Neural cell (in vitro differentiated cells): ENCODE data around the gene FHOD3.

Experiments
- CTCF ChIP-seq: fragments of 450-650 bp; IDR thresholded peaks from 2 replicates; pipeline ENCODE4 v1.5.1; 2014; ENCODE audit warnings: antibody characterized with exemption, mild to moderate bottlenecking, moderate library complexity; ENCODE audit not compliant: poor library complexity, severe bottlenecking
- EP300 ChIP-seq: fragments of 450-650 bp; conservative IDR thresholded peaks from 2 replicates; pipeline ENCODE4 v1.6.1; 2014; ENCODE audit warnings: antibody characterized with exemption, mild to moderate bottlenecking, moderate library complexity; ENCODE audit not compliant: poor library complexity, severe bottlenecking
- EZH2 ChIP-seq: fragments of 200-600, 300-800 bp; shearing (Covaris generic), sonication (generic); IDR thresholded peaks from 2 replicates; pipeline ENCODE4 v1.6.1; 2014; ENCODE audit warnings: antibody characterized with exemption, low read length, borderline replicate concordance, mild to moderate bottlenecking; ENCODE audit not compliant: insufficient read depth, poor library complexity, severe bottlenecking
- MXI1 ChIP-seq: fragments of 450-650 bp; conservative IDR thresholded peaks from 2 replicates; pipeline ENCODE4 v1.6.1; 2014; ENCODE audit warnings: antibody characterized with exemption, mild to moderate bottlenecking; ENCODE audit not compliant: poor library complexity, severe bottlenecking
- POLR2AphosphoS5 ChIP-seq: IDR thresholded peaks from 2 replicates; pipeline ENCODE4 v1.6.1; 2012
- RAD21 ChIP-seq: fragments of 450-650 bp; conservative IDR thresholded peaks from 2 replicates; pipeline ENCODE4 v1.6.1; 2014; ENCODE audit warnings: antibody characterized with exemption, mild to moderate bottlenecking, moderate library complexity
- REST ChIP-seq: IDR thresholded peaks from 2 replicates; pipeline ENCODE4 v1.6.1; 2012; ENCODE audit warnings: borderline replicate concordance
- SMC3 ChIP-seq: fragments of 450-650 bp; conservative IDR thresholded peaks from 2 replicates; pipeline ENCODE4 v1.6.1; 2014; ENCODE audit warnings: antibody characterized with exemption, mild to moderate bottlenecking, moderate library complexity; ENCODE audit not compliant: poor library complexity
- TAF1 ChIP-seq: IDR thresholded peaks from 2 replicates; pipeline ENCODE4 v1.6.1; 2012; ENCODE audit warnings: low read depth

GRCh38 chr18:36652503-36652902 is 355.0 kb downstream of the FHOD3 start:
- TF ChIP-seq CTCF, result no peak
- no peak for TF ChIP-seq SMC3
- no peak for TF ChIP-seq TAF1
- no peak for TF ChIP-seq EZH2
- TF ChIP-seq REST, result no peak
- no peak for TF ChIP-seq POLR2AphosphoS5
- no peak for TF ChIP-seq EP300
- no peak for TF ChIP-seq RAD21
- no peak for TF ChIP-seq MXI1
